Smooth muscle cell (in vitro differentiated cells): Measurements from ENCODE around the gene WASHC4. TPM values are rescaled to one million over a fixed set of nuclear protein-coding genes. Genes with fewer than 3 reads are reported as not detected.

Experiments used
- DNase-seq: peaks from one replicate; lab custom pipeline; 2025; ENCODE audit not compliant: unreplicated experiment; lab: John Stamatoyannopoulos, UW
- H2AFZ ChIP-seq: fragments of 200-600 bp; sonication (generic); 2 replicates; pipeline ENCODE4 v1.6.0; 2016; ENCODE audit warnings: antibody characterized with exemption, low read depth, mild to moderate bottlenecking
- H3F3A ChIP-seq: fragments of 200-600 bp; sonication (generic); 2 replicates; pipeline ENCODE4 v1.6.0; 2017; ENCODE audit warnings: antibody characterized with exemption, low read depth
- H3K27ac ChIP-seq: fragments of 200-600 bp; sonication (generic); 2 replicates; pipeline ENCODE4 v1.5.1; 2016; ENCODE audit warnings: low read depth, mild to moderate bottlenecking
- H3K27me3 ChIP-seq: fragments of 200-600 bp; sonication (generic); 2 replicates; pipeline ENCODE4 v1.6.1; 2016; ENCODE audit warnings: low read depth, mild to moderate bottlenecking
- H3K36me3 ChIP-seq: fragments of 200-600 bp; sonication (generic); 2 replicates; pipeline ENCODE4 v1.5.1; 2016; ENCODE audit warnings: low read depth
- H3K4me1 ChIP-seq: fragments of 200-600 bp; sonication (generic); 2 replicates; pipeline ENCODE4 v1.5.1; 2016; ENCODE audit warnings: low read depth
- H3K4me2 ChIP-seq: fragments of 200-600 bp; sonication (generic); 2 replicates; pipeline ENCODE4 v1.6.0; 2016; ENCODE audit warnings: mild to moderate bottlenecking
- H3K4me3 ChIP-seq: fragments of 200-600 bp; sonication (generic); 2 replicates; pipeline ENCODE4 v1.5.1; 2016; ENCODE audit warnings: mild to moderate bottlenecking
- H3K79me2 ChIP-seq: fragments of 200-600 bp; sonication (generic); 2 replicates; pipeline ENCODE4 v1.6.0; 2016; ENCODE audit warnings: low read depth, mild to moderate bottlenecking
- H3K9ac ChIP-seq: fragments of 200-600 bp; sonication (generic); 2 replicates; pipeline ENCODE4 v1.6.0; 2016; ENCODE audit warnings: low read depth
- H3K9me3 ChIP-seq: fragments of 200-600 bp; sonication (generic); replicated peaks from 2 replicates; pipeline ENCODE4 v1.5.1; 2016; ENCODE audit warnings: low read depth
- H4K20me1 ChIP-seq: fragments of 200-600 bp; sonication (generic); 2 replicates; pipeline ENCODE4 v1.6.0; 2016; ENCODE audit warnings: low read depth
- WGBS: methylation state at CpG from one replicate; pipeline ENCODE4 v1.1.7; 2016; ENCODE audit warnings: low lambda C conversion rate; 5-methylcytosine and 5-hydroxymethylcytosine counted together
- polyA plus RNA-seq: library from polyadenylated mRNA; unstranded; fragments of >200 nt; fragmentation: Nextera tagmentation; extraction: Ambion mirVana; gene quantifications from 2 replicates; pipeline ENCODE4 v1.2.1, GENCODE V29; 2016
- total RNA-seq: library from RNA; depleted of rRNA; stranded (reverse); fragments of >200 nt; gene quantifications from 2 replicates; pipeline ENCODE4 v1.2.3, GENCODE V29; 2014
- TF ChIP-seq, protein P1 (sequence below): fragments of 200-600 bp; sonication (generic); IDR thresholded peaks from 2 replicates; pipeline ENCODE4 v1.5.1; 2017; ENCODE audit warnings: borderline replicate concordance, mild to moderate bottlenecking, antibody characterized with exemption; ENCODE audit not compliant: insufficient read depth, poor library complexity, severe bottlenecking

The WASHC4 gene
- total and polyA plus RNA-seq, 2 experiments from 2014 or later, result 26.9 to 76.1 TPM

DNA sequence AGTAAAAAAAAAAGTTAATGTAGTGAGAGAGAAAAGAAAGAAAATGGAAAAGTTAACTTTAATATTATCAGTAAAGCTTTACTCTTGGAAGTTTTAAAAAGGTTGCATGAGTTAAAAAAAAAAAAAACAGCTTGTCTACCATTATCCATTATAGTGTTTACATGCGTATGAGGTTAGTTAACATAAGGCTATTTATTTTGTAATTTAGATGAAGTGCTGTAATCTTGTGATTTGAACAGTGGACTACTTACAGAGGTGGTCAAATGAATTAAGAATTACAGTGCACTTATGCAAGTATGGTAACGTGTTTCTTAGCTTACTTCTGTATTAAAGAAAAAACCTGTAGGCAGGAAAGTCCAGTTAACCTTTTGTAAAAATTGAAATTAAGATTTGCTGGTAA is 30.7 kb downstream of the WASHC4 start:
- Histone ChIP-seq H3K4me3 (no peak overlapping the region), H3K36me3 (peaks cover 27% of the 10 kb centered on the region), H3F3A (no peaks in the 10 kb centered on the region), H3K9me3 (no peaks in the 10 kb centered on the region), H3K27ac (no peak overlapping the region), H2AFZ (no peak overlapping the region), H3K4me2 (no peak overlapping the region), H3K9ac (no peak overlapping the region), H4K20me1 (peaks cover 17% of the 10 kb centered on the region), H3K79me2 (peaks cover 11% of the 10 kb centered on the region), H3K4me1 (no peaks in the 10 kb centered on the region), H3K27me3 (no peaks in the 10 kb centered on the region)
- DNase-seq, result no peak
- 98% methylated on average over 2 of the region's 2 CpGs for WGBS
- TF ChIP-seq, protein P1, sequence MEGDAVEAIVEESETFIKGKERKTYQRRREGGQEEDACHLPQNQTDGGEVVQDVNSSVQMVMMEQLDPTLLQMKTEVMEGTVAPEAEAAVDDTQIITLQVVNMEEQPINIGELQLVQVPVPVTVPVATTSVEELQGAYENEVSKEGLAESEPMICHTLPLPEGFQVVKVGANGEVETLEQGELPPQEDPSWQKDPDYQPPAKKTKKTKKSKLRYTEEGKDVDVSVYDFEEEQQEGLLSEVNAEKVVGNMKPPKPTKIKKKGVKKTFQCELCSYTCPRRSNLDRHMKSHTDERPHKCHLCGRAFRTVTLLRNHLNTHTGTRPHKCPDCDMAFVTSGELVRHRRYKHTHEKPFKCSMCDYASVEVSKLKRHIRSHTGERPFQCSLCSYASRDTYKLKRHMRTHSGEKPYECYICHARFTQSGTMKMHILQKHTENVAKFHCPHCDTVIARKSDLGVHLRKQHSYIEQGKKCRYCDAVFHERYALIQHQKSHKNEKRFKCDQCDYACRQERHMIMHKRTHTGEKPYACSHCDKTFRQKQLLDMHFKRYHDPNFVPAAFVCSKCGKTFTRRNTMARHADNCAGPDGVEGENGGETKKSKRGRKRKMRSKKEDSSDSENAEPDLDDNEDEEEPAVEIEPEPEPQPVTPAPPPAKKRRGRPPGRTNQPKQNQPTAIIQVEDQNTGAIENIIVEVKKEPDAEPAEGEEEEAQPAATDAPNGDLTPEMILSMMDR, result no peak

DNA sequence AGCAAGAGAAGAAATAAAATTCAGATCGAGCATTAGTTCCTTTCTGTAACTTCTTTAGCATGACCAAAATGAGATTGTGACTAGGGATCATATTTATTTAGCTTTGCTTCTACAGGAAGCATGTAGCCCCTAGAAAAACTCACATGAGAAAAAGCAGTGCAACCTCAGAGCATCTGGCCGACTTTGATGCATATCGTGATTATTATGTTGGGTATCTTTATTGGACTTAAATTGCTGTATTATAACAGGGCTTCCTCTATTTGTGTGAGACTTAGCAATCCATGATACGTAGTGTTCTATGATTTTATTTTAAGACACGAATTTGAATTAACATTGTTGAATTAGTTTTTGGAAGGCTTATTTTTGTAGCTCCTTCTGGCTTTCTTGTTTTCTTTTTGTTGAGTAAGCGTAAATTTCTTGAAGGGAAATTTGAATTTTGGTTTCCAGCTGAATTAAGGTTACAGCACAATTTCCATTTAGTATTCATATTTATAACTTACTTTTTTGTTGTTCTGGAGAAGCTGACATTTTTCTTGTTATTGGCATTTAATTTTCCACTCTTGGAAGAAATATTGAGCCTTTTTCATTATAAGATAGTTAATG is 33.9 kb downstream of the WASHC4 start:
- WGBS, result 99% methylated on average over 6 of the region's 6 CpGs
- Histone ChIP-seq H3K9me3 (no peaks in the 10 kb centered on the region), H3K79me2 (peaks cover 9% of the 10 kb centered on the region), H3F3A (no peaks in the 10 kb centered on the region), H3K36me3 (peaks cover 39% of the 10 kb centered on the region), H3K27me3 (no peaks in the 10 kb centered on the region), H4K20me1 (peaks cover 18% of the 10 kb centered on the region), H2AFZ (no peak overlapping the region), H3K4me2 (no peak overlapping the region), H3K4me1 (no peaks in the 10 kb centered on the region), H3K9ac (no peak overlapping the region), H3K27ac (no peak overlapping the region), H3K4me3 (no peak overlapping the region)
- TF ChIP-seq, protein P1, result no peak
- DNase-seq, result no peak

DNA sequence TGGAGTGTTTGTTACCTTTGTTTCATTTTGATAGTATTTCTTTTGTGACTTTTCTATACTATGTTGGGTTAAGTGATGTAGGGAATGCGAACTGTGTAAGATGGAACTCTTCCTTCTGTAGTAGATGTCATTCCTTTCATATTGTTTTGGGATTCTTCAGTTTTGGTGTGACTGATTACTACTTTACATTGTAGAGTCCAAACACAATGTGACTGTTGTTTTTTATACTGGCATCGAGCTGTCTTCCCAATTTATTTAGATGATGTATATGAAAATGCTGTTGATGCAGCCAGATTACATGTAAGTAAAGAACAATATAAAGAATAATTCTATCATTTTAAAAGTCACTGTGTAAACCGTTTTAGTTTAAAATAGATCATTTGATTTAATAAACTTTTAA is 34.7 kb downstream of the WASHC4 start:
- Histone ChIP-seq H3K9me3 (no peaks in the 10 kb centered on the region), H3K4me3 (no peak overlapping the region), H4K20me1 (peaks cover 18% of the 10 kb centered on the region), H3F3A (no peaks in the 10 kb centered on the region), H2AFZ (no peak overlapping the region), H3K9ac (no peak overlapping the region), H3K4me1 (no peaks in the 10 kb centered on the region), H3K79me2 (peaks cover 9% of the 10 kb centered on the region), H3K36me3 (peaks cover 47% of the 10 kb centered on the region), H3K27ac (no peak overlapping the region), H3K4me2 (no peak overlapping the region), H3K27me3 (no peaks in the 10 kb centered on the region)
- DNase-seq, result no peak
- WGBS, result 96% methylated on average over 3 of the region's 3 CpGs
- TF ChIP-seq, protein P1, result no peak

DNA sequence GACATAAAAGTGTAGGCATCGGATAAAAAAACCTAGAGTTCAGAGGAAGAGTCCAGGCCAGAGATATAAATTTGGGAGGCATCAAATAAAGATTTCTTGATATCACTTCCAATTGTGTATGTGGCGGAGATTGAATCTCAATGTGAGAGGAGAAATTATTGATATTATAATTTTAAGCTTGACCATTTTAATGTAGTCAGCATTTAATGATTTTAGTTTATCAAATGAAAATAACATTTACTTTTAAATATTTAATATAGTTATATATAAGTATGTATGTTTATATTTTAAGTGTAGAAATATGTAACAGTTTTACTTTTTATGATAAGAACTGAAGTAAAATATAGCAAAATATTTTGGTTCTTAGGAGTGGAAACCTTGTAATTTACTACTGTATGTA is 48.7 kb downstream of the WASHC4 start:
- H4K20me1 ChIP-seq, result no peaks in the 10 kb centered on the region
- H3F3A ChIP-seq, result no peaks in the 10 kb centered on the region
- H3K36me3 ChIP-seq, result peaks cover 38% of the 10 kb centered on the region
- no peak overlapping the region for H3K9ac ChIP-seq
- DNase-seq, result no peak
- H3K79me2 ChIP-seq, result no peaks in the 10 kb centered on the region
- H2AFZ ChIP-seq, result no peak overlapping the region
- H3K27me3 ChIP-seq, result no peaks in the 10 kb centered on the region
- no peak overlapping the region for H3K4me2 ChIP-seq
- 95% methylated on average over 2 of the region's 2 CpGs for WGBS
- H3K4me1 ChIP-seq, result no peaks in the 10 kb centered on the region
- H3K27ac ChIP-seq, result no peak overlapping the region
- TF ChIP-seq, protein P1, result no peak
- no peaks in the 10 kb centered on the region for H3K9me3 ChIP-seq
- H3K4me3 ChIP-seq, result no peak overlapping the region
